ENCODE measurements around the gene PSMG4. TPM values are rescaled to one million over a fixed set of nuclear protein-coding genes. Genes with fewer than 3 reads are reported as not detected.

PSMG4 gene
- total and polyA plus RNA-seq, 2 of the 8 experiments (the other 6 are each of a cell fraction or from before 2014, with no cell fraction given): 40.6 to 113 TPM

- no peak for TF ChIP-seq JUN (IDR thresholded peaks at IDR 0.05; ENCODE audit: low read depth, low read length)
- TF ChIP-seq ZNF274 (IDR thresholded peaks at IDR 0.05; ENCODE audit: borderline replicate concordance, extremely low read depth, low read length): no peak
- no peak for TF ChIP-seq CBX5 (IDR thresholded peaks at IDR 0.05; ENCODE audit: low read depth, low read length)
Observed at GRCh38 chr6:3220366-3220765, 38.4 kb upstream of the PSMG4 start (continued).

Measured in H1 (cell line).